HT1080 (cell line): ENCODE results near the gene SLC25A30. TPM values are rescaled to one million over a fixed set of nuclear protein-coding genes. Genes with fewer than 3 reads are reported as not detected.
"Not testable (repeated sequence)": the region's sequence is repeated elsewhere in the genome, so short reads cannot be mapped to it uniquely, and the experiment has no call there.

Source experiments
- DNase-seq: peaks from one replicate; pipeline ENCODE4 v3.0.0-alpha.2; 2015; ENCODE audit warnings: low read depth
- total RNA-seq: library from RNA; depleted of rRNA; stranded (reverse); fragments of >200 nt; shearing (Covaris generic); gene quantifications from 2 replicates; pipeline ENCODE4 v1.2.3, GENCODE V29; 2014

The SLC25A30 gene
- total RNA-seq, 1 experiment from 2014 or later, result 12.9 TPM

- no peak for DNase-seq
These were observed 26.2 kb downstream of the SLC25A30 start for GRCh38 chr13:45391926-45392325.

- DNase-seq, result not testable (repeated sequence)
These were observed 27.0 kb downstream of the SLC25A30 start for GRCh38 chr13:45391128-45391527.

GRCh38 chr13:45390348-45390747 is 27.8 kb downstream of the SLC25A30 start:
- not testable (repeated sequence) for DNase-seq

- no peak for DNase-seq
These were observed 29.5 kb downstream of the SLC25A30 start for GRCh38 chr13:45388664-45389063.

- DNase-seq, result not testable (repeated sequence)
These were observed 31.1 kb downstream of the SLC25A30 start for GRCh38 chr13:45386892-45387575.

GRCh38 chr13:45385907-45386553 is 32.1 kb downstream of the SLC25A30 start:
- no peak for DNase-seq

GRCh38 chr13:45385320-45385719 is 32.9 kb downstream of the SLC25A30 start:
- DNase-seq, result no peak

- DNase-seq, result no peak
These were observed 33.5 kb downstream of the SLC25A30 start for GRCh38 chr13:45384474-45385174.

- not testable (repeated sequence) for DNase-seq
These were observed 35.4 kb downstream of the SLC25A30 start for GRCh38 chr13:45382739-45383138.

- no peak for DNase-seq
These were observed 37.0 kb downstream of the SLC25A30 start for GRCh38 chr13:45381196-45381595.

GRCh38 chr13:45380708-45381107 is 37.5 kb downstream of the SLC25A30 start:
- not testable (repeated sequence) for DNase-seq

GRCh38 chr13:45379516-45379915 is 38.7 kb downstream of the SLC25A30 start:
- not testable (repeated sequence) for DNase-seq

- DNase-seq, result not testable (repeated sequence)
These were observed 39.4 kb downstream of the SLC25A30 start for GRCh38 chr13:45378786-45379185.

GRCh38 chr13:45377314-45377713 is 40.9 kb downstream of the SLC25A30 start:
- not testable (repeated sequence) for DNase-seq

- DNase-seq, result not testable (repeated sequence)
These were observed 41.5 kb downstream of the SLC25A30 start for GRCh38 chr13:45376651-45377050.

- DNase-seq, result peak; percentile 13
These were observed 43.3 kb downstream of the SLC25A30 start for GRCh38 chr13:45374917-45375316.

GRCh38 chr13:45373162-45373547 is 45.0 kb downstream of the SLC25A30 start:
- no peak for DNase-seq

- no peak for DNase-seq
These were observed 45.7 kb downstream of the SLC25A30 start for GRCh38 chr13:45372189-45373161.

GRCh38 chr13:45370922-45371406 is 47.2 kb downstream of the SLC25A30 start:
- peak; percentile 46 for DNase-seq

GRCh38 chr13:45369116-45369515 is 49.1 kb downstream of the SLC25A30 start:
- no peak for DNase-seq

- DNase-seq, result peak; percentile 63
These were observed 49.6 kb downstream of the SLC25A30 start for GRCh38 chr13:45368571-45368970.
